Keratinocyte (primary cell): ENCODE results near the gene SLC8A3. TPM values are rescaled to one million over a fixed set of nuclear protein-coding genes. Genes with fewer than 3 reads are reported as not detected.

Experiments used
- DNase-seq: peaks from one replicate; pipeline ENCODE4 v3.0.0-alpha.2; 2011; ENCODE audit warnings: low read depth, missing footprints, low spot score
- FAIRE-seq: peaks from 2 replicates; lab custom pipeline; 2011; peaks lifted over from hg19 to GRCh38; lab: Jason Lieb, UNC
- H2AFZ ChIP-seq: 2 replicates; pipeline ENCODE4 v1.6.0; 2012; ENCODE audit warnings: low read length, control low read depth, inconsistent platforms; ENCODE audit not compliant: control insufficient read depth
- H3K27ac ChIP-seq: 2 replicates; pipeline ENCODE4 v1.5.1; 2011; ENCODE audit warnings: low read length; ENCODE audit not compliant: control insufficient read depth, insufficient read depth
- H3K27me3 ChIP-seq: 3 replicates; pipeline ENCODE4 v1.6.0; 2011; ENCODE audit warnings: low read length; ENCODE audit not compliant: control insufficient read depth, insufficient read depth; ENCODE audit errors: extremely low read depth
- H3K36me3 ChIP-seq, 2 experiments: 2 replicates in 1 of 2; 3 replicates in 1 of 2; pipeline ENCODE4 v1.5.1; 2011; ENCODE audit warnings: low read length in 2 of 2, mild to moderate bottlenecking in 1 of 2; ENCODE audit not compliant: control insufficient read depth in 2 of 2, insufficient read depth in 2 of 2; ENCODE audit errors: extremely low read depth in 1 of 2
- H3K4me1 ChIP-seq: 3 replicates; pipeline ENCODE4 v1.5.1; 2011; ENCODE audit warnings: low read length; ENCODE audit not compliant: control insufficient read depth, insufficient read depth; ENCODE audit errors: extremely low read depth
- H3K4me2 ChIP-seq: 3 replicates; pipeline ENCODE4 v1.6.0; 2011; ENCODE audit warnings: low read depth, low read length; ENCODE audit not compliant: control insufficient read depth, insufficient read depth; ENCODE audit errors: extremely low read depth
- H3K4me3 ChIP-seq, 3 experiments: fragments of 200-600 bp in 1 of 3; sonication (generic) in 1 of 3; 2 replicates in 2 of 3; 3 replicates in 1 of 3; pipeline ENCODE4 v1.5.1; 2011 to 2016; ENCODE audit warnings: low read length in 3 of 3, mild to moderate bottlenecking in 3 of 3, control low read depth in 2 of 3, inconsistent platforms in 1 of 3, low read depth in 1 of 3, mixed read lengths in 1 of 3, mixed run types in 1 of 3, moderate library complexity in 1 of 3; ENCODE audit not compliant: control insufficient read depth in 2 of 3, insufficient read depth in 2 of 3; ENCODE audit errors: extremely low read depth in 1 of 3
- H3K79me2 ChIP-seq: 2 replicates; pipeline ENCODE4 v1.6.0; 2012; ENCODE audit warnings: low read length; ENCODE audit not compliant: control insufficient read depth, insufficient read depth
- H3K9ac ChIP-seq: 3 replicates; pipeline ENCODE4 v1.6.0; 2011; ENCODE audit warnings: low read length; ENCODE audit not compliant: control insufficient read depth, insufficient read depth; ENCODE audit errors: extremely low read depth
- H3K9me1 ChIP-seq: 3 replicates; pipeline ENCODE4 v1.6.0; 2011; ENCODE audit warnings: low read length; ENCODE audit not compliant: control insufficient read depth, insufficient read depth; ENCODE audit errors: extremely low read depth
- H3K9me3 ChIP-seq: 2 replicates; pipeline ENCODE4 v1.5.1; 2012; ENCODE audit warnings: low read depth, low read length; ENCODE audit not compliant: control insufficient read depth
- H4K20me1 ChIP-seq: 3 replicates; pipeline ENCODE4 v1.6.0; 2011; ENCODE audit warnings: low read length; ENCODE audit not compliant: control insufficient read depth, insufficient read depth; ENCODE audit errors: extremely low read depth
- CTCF ChIP-seq, 3 experiments: IDR thresholded peaks in 1 of 3; conservative IDR thresholded peaks in 1 of 3; optimal IDR thresholded peaks in 1 of 3; 2 replicates in 2 of 3; 3 replicates in 1 of 3; pipeline versions ENCODE3 to v1.5.1; 2011; ENCODE audit warnings: low read length in 3 of 3, mild to moderate bottlenecking in 3 of 3, moderate library complexity in 2 of 3, control low read depth in 1 of 3, inconsistent platforms in 1 of 3; ENCODE audit not compliant: insufficient read depth in 2 of 3; ENCODE audit errors: extremely low read depth in 1 of 3
- EZH2 ChIP-seq: IDR thresholded peaks from one replicate; pipeline ENCODE4 v1.6.1; 2012; ENCODE audit warnings: inconsistent platforms, mild to moderate bottlenecking, low read length, moderate library complexity
- dilution Hi-C: fragments of 300-500 bp; cut with MboI; formaldehyde crosslinking; loops from one replicate; pipeline ENCODE4 v1.7.0; 2020; ENCODE audit warnings: low sequenced_read_pairs; ENCODE audit not compliant: extremely low pct_ligation_motif_present
- polyA plus RNA-seq, 5 experiments: library from polyadenylated mRNA; depleted of rRNA in 3 of 5; stranded (reverse) in 3 of 5; stranded (forward) in 1 of 5; unstranded in 1 of 5; fragments of >200 nt; gene quantifications; 1 replicate in 1 of 5; 2 replicates in 3 of 5; 3 replicates in 1 of 5; pipeline versions ENCODE4 v1.2.1 to v1.2.3, GENCODE V29; 2011 to 2012; ENCODE audit warnings: missing spikeins in 2 of 5, low read depth in 1 of 5, low replicate concordance in 1 of 5

Gene SLC8A3
- polyA plus RNA-seq, 1 donor (not counting 4 experiments of a cell fraction or from before 2014, with no cell fraction given), result not detected

GRCh38 chr14:70181276-70181675 is 7.5 kb downstream of the SLC8A3 start:
- no peaks in the 10 kb centered on the region for H3K4me1 ChIP-seq
- H3K9me1 ChIP-seq, result no peaks in the 10 kb centered on the region
- no peaks in the 10 kb centered on the region for H3K79me2 ChIP-seq
- H3K36me3 ChIP-seq, result no peaks in the 10 kb centered on the region
- dilution Hi-C loops, result no loop called here
- no peak for FAIRE-seq
- H3K9me3 ChIP-seq, result no peaks in the 10 kb centered on the region
- H2AFZ ChIP-seq, result no peak overlapping the region
- no peak overlapping the region for H3K9ac ChIP-seq
- no peak overlapping the region for H3K4me2 ChIP-seq
- no peaks in the 10 kb centered on the region for H4K20me1 ChIP-seq
- H3K27me3 ChIP-seq, result peaks cover 5% of the 10 kb centered on the region
- TF ChIP-seq EZH2 (no peak), CTCF (optimal IDR thresholded peaks at IDR 0.05 in 1 of 3, IDR thresholded peaks at IDR 0.05 in 1 of 3, conservative IDR thresholded peaks at IDR 0.05 in 1 of 3; ENCODE audit: extremely low read depth in 1 of 3, insufficient read depth in 2 of 3, low read length in 3 of 3) (no peak)
- H3K4me3 ChIP-seq, result no peak overlapping the region
- DNase-seq, result no peak
- no peak overlapping the region for H3K27ac ChIP-seq

GRCh38 chr14:70180718-70181117 is 8.0 kb downstream of the SLC8A3 start:
- no peak for TF ChIP-seq CTCF (optimal IDR thresholded peaks at IDR 0.05 in 1 of 3, IDR thresholded peaks at IDR 0.05 in 1 of 3, conservative IDR thresholded peaks at IDR 0.05 in 1 of 3; ENCODE audit: extremely low read depth in 1 of 3, insufficient read depth in 2 of 3, low read length in 3 of 3)
- no peak for TF ChIP-seq EZH2
- H3K9ac ChIP-seq, result no peak overlapping the region
- no peaks in the 10 kb centered on the region for H3K4me1 ChIP-seq
- no peaks in the 10 kb centered on the region for H3K79me2 ChIP-seq
- DNase-seq, result no peak
- no peak overlapping the region for H3K4me2 ChIP-seq
- H3K9me3 ChIP-seq, result no peaks in the 10 kb centered on the region
- H3K27ac ChIP-seq, result no peak overlapping the region
- no peak overlapping the region for H3K4me3 ChIP-seq
- no peaks in the 10 kb centered on the region for H4K20me1 ChIP-seq
- H2AFZ ChIP-seq, result no peak overlapping the region
- dilution Hi-C loops, result no loop called here
- no peaks in the 10 kb centered on the region for H3K9me1 ChIP-seq
- no peaks in the 10 kb centered on the region for H3K36me3 ChIP-seq
- FAIRE-seq, result no peak
- H3K27me3 ChIP-seq, result peaks cover 5% of the 10 kb centered on the region
